ENCODE measurements around the gene C16orf78.

C16orf78 gene

GRCh38 chr16:49378816-49379215 is 5.2 kb downstream of the C16orf78 start:
- DNase-seq (ENCODE audit: low read depth) = no peak
- TF ChIP-seq, protein P1, sequence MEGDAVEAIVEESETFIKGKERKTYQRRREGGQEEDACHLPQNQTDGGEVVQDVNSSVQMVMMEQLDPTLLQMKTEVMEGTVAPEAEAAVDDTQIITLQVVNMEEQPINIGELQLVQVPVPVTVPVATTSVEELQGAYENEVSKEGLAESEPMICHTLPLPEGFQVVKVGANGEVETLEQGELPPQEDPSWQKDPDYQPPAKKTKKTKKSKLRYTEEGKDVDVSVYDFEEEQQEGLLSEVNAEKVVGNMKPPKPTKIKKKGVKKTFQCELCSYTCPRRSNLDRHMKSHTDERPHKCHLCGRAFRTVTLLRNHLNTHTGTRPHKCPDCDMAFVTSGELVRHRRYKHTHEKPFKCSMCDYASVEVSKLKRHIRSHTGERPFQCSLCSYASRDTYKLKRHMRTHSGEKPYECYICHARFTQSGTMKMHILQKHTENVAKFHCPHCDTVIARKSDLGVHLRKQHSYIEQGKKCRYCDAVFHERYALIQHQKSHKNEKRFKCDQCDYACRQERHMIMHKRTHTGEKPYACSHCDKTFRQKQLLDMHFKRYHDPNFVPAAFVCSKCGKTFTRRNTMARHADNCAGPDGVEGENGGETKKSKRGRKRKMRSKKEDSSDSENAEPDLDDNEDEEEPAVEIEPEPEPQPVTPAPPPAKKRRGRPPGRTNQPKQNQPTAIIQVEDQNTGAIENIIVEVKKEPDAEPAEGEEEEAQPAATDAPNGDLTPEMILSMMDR (IDR thresholded peaks at IDR 0.05; ENCODE audit: low read depth, low read length, missing control alignments) = no peak
- H3K4me3 ChIP-seq (ENCODE audit: low read depth, low read length) = no peak overlapping the region

DNA sequence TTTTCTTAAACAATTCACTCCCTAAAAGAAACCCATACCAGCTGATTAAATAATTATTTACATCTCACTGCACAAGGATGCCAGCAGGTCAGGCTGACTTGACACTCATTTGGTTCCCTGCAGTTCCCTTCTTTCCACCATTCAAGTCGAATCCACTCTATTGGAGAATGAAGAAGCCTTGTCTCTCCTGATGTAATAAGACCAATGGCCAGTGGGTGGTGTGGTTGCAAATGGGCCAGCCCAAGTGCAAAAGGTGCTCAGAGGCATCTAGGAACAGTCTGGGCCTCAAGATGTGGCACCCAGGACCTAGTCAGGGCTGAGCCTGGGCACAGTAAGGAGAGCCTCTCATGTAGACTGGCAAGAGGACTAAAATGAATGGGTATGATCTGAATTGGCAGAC is 9.3 kb downstream of the C16orf78 start:
- H3K4me3 ChIP-seq (ENCODE audit: low read depth, low read length) = no peak overlapping the region
- TF ChIP-seq, protein P1 (IDR thresholded peaks at IDR 0.05; ENCODE audit: low read depth, low read length, missing control alignments) = peak; percentile 57
- no peak for DNase-seq (ENCODE audit: low read depth)

GRCh38 chr16:49395021-49395420 is 21.4 kb downstream of the C16orf78 start:
- no peak overlapping the region for H3K4me3 ChIP-seq (ENCODE audit: low read depth, low read length)
- TF ChIP-seq, protein P1 (IDR thresholded peaks at IDR 0.05; ENCODE audit: low read depth, low read length, missing control alignments) = no peak
- DNase-seq (ENCODE audit: low read depth) = no peak

- no peak for DNase-seq (ENCODE audit: low read depth)
- TF ChIP-seq, protein P1 (IDR thresholded peaks at IDR 0.05; ENCODE audit: low read depth, low read length, missing control alignments) = no peak
- no peak overlapping the region for H3K4me3 ChIP-seq (ENCODE audit: low read depth, low read length)
Observed at GRCh38 chr16:49396206-49396720, 22.7 kb downstream of the C16orf78 start.

GRCh38 chr16:49398761-49399160 is 25.2 kb downstream of the C16orf78 start:
- TF ChIP-seq, protein P1 (IDR thresholded peaks at IDR 0.05; ENCODE audit: low read depth, low read length, missing control alignments) = no peak
- H3K4me3 ChIP-seq (ENCODE audit: low read depth, low read length) = no peak overlapping the region
- DNase-seq (ENCODE audit: low read depth) = no peak

DNA sequence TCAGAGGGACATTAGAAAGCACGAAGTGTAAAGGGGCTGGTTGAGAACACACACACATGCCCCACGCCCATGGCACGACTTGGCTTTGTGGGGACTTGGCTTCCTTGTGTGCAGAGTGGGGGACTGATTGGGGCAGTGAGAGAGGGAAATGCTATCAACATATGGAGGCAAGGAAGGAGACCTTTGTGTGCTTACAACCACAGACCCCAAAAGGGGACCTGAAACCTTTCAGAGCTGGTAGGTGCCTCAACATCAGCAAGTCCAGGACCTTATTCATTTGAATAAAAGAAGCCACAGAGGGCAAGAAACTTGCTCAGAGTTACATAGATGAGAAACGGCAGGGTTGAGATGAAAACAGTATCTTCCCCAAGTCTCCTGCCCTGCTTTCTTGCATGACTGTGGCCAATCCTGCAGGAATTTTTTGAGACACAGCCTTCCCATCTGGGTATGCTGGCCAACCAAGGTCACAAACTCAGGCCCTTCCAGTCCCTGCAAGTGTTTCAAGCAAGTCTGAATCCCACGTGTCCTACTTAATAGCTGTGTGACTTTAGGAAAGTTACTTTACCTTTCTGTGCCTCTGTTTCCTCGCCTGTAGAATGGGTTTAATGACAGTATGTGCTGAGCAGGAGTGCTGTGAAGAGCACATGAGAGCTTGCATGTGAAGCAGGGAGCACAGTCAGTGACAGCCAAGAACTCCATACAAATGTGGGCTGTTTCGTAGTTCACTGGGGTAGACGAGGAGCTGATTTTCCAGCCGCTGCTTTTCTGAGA is 26.2 kb downstream of the C16orf78 start:
- TF ChIP-seq, protein P1 (IDR thresholded peaks at IDR 0.05; ENCODE audit: low read depth, low read length, missing control alignments) = no peak
- H3K4me3 ChIP-seq (ENCODE audit: low read depth, low read length) = no peak overlapping the region
- peak; percentile 96 for DNase-seq (ENCODE audit: low read depth)

DNA sequence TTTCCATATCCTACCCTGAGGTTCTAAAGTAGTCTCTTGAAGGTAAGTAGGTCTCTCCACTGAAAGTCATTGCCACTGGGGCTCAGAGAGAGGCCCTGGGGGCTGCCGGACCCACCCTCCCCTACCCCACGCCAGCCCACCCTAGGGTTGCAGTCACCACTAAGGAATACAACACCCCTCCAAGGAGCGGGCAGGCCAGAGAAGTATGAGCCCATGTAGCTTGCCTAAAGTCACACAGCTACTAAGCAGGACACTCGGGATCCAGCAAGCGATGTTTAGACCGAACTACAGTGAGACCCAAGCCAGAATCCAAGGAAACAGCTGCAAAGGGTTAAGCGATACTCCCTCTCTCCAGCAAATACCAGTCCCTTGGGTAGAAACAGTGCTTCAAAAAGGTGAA is 27.0 kb downstream of the C16orf78 start:
- H3K4me3 ChIP-seq (ENCODE audit: low read depth, low read length) = no peak overlapping the region
- TF ChIP-seq, protein P1 (IDR thresholded peaks at IDR 0.05; ENCODE audit: low read depth, low read length, missing control alignments) = no peak
- no peak for DNase-seq (ENCODE audit: low read depth)
